Mammary epithelial cell (primary cell): ENCODE measurements around the gene AQP12B.

Experiments
- CTCF ChIP-seq, 2 donors: IDR thresholded peaks in 1 of 2; conservative IDR thresholded peaks in 1 of 2; 2 replicates each; pipeline ENCODE4 v1.5.1; 2011 to 2012; ENCODE audit warnings: inconsistent platforms in 2 of 2, low read length in 2 of 2, mild to moderate bottlenecking in 2 of 2, control low read depth in 1 of 2, low read depth in 1 of 2; ENCODE audit not compliant: insufficient read depth in 1 of 2; ENCODE audit errors: extremely low read depth in 1 of 2
- EZH2 ChIP-seq: IDR thresholded peaks from 2 replicates; pipeline ENCODE4 v1.6.1; 2012; ENCODE audit warnings: low read length, inconsistent platforms, borderline replicate concordance

- no peak for TF ChIP-seq CTCF (conservative IDR thresholded peaks at IDR 0.05 in 1 of 2, IDR thresholded peaks at IDR 0.05 in 1 of 2; ENCODE audit: extremely low read depth in 1 of 2, insufficient read depth in 1 of 2, low read depth in 1 of 2, low read length in 2 of 2)
- TF ChIP-seq EZH2 = no peak
These were observed 49.5 kb upstream of the AQP12B start for GRCh38 chr2:240732184-240732583.
